ENCODE results near the gene SERTAD2.

SERTAD2 gene

GRCh38 chr2:64599469-64599868, 54.2 kb downstream of the SERTAD2 start:
- TF ChIP-seq CTCF (IDR thresholded peaks at IDR 0.05; ENCODE audit: low read depth, low read length): no peak
- no peak for TF ChIP-seq MYC (IDR thresholded peaks at IDR 0.05; ENCODE audit: low read depth, low read length)
- TF ChIP-seq MAX (IDR thresholded peaks at IDR 0.05; ENCODE audit: low read depth, low read length): no peak
- no peak for TF ChIP-seq POLR2A (IDR thresholded peaks at IDR 0.05; ENCODE audit: extremely low read depth, insufficient read length)
- no peak for DNase-seq (ENCODE audit: low read depth)
- no peak overlapping the region for H3K4me3 ChIP-seq (ENCODE audit: low read depth, low read length)

- no peak overlapping the region for H3K4me3 ChIP-seq (ENCODE audit: low read depth, low read length)
- no peak for DNase-seq (ENCODE audit: low read depth)
- TF ChIP-seq CTCF (IDR thresholded peaks at IDR 0.05; ENCODE audit: low read depth, low read length): no peak
- no peak for TF ChIP-seq MAX (IDR thresholded peaks at IDR 0.05; ENCODE audit: low read depth, low read length)
- no peak for TF ChIP-seq MYC (IDR thresholded peaks at IDR 0.05; ENCODE audit: low read depth, low read length)
- TF ChIP-seq POLR2A (IDR thresholded peaks at IDR 0.05; ENCODE audit: extremely low read depth, insufficient read length): no peak
These were observed 55.5 kb downstream of the SERTAD2 start for GRCh38 chr2:64598226-64598625.

GRCh38 chr2:64595397-64596176, 58.1 kb downstream of the SERTAD2 start:
- TF ChIP-seq CTCF (IDR thresholded peaks at IDR 0.05; ENCODE audit: low read depth, low read length) (peak; percentile 11), MYC (IDR thresholded peaks at IDR 0.05; ENCODE audit: low read depth, low read length) (no peak), MAX (IDR thresholded peaks at IDR 0.05; ENCODE audit: low read depth, low read length) (no peak)
- no peak overlapping the region for H3K4me3 ChIP-seq (ENCODE audit: low read depth, low read length)
- peak; percentile 45 for DNase-seq (ENCODE audit: low read depth)

- no peak for TF ChIP-seq MAX (IDR thresholded peaks at IDR 0.05; ENCODE audit: low read depth, low read length)
- no peak for TF ChIP-seq POLR2A (IDR thresholded peaks at IDR 0.05; ENCODE audit: extremely low read depth, insufficient read length)
- no peak for TF ChIP-seq MYC (IDR thresholded peaks at IDR 0.05; ENCODE audit: low read depth, low read length)
- no peak for TF ChIP-seq CTCF (IDR thresholded peaks at IDR 0.05; ENCODE audit: low read depth, low read length)
- DNase-seq (ENCODE audit: low read depth): peak; percentile 50
- no peak overlapping the region for H3K4me3 ChIP-seq (ENCODE audit: low read depth, low read length)
These were observed 59.3 kb downstream of the SERTAD2 start for GRCh38 chr2:64594226-64594989.

GRCh38 chr2:64593035-64593655, 60.6 kb downstream of the SERTAD2 start:
- TF ChIP-seq MYC (IDR thresholded peaks at IDR 0.05; ENCODE audit: low read depth, low read length) (no peak), CTCF (IDR thresholded peaks at IDR 0.05; ENCODE audit: low read depth, low read length) (no peak)
- H3K4me3 ChIP-seq (ENCODE audit: low read depth, low read length): no peak overlapping the region
- DNase-seq (ENCODE audit: low read depth): no peak
